GM12873 (cell line): ENCODE measurements around the gene UGT1A6.

Source experiments
- TF ChIP-seq, protein P1 (sequence below): IDR thresholded peaks from 2 replicates; pipeline ENCODE4 v1.5.1; 2012; ENCODE audit warnings: low read depth, mild to moderate bottlenecking, moderate library complexity, low read length, control low read depth; ENCODE audit not compliant: insufficient read depth; ENCODE audit errors: missing control alignments

UGT1A6 gene

DNA sequence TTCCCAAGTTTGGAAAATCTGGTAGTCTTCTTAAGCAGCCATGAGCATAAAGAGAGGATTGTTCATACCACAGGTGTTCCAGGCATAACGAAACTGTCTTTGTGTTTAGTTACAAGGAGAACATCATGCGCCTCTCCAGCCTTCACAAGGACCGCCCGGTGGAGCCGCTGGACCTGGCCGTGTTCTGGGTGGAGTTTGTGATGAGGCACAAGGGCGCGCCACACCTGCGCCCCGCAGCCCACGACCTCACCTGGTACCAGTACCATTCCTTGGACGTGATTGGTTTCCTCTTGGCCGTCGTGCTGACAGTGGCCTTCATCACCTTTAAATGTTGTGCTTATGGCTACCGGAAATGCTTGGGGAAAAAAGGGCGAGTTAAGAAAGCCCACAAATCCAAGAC lies 79.5 kb downstream of the UGT1A6 start:
- TF ChIP-seq, protein P1, sequence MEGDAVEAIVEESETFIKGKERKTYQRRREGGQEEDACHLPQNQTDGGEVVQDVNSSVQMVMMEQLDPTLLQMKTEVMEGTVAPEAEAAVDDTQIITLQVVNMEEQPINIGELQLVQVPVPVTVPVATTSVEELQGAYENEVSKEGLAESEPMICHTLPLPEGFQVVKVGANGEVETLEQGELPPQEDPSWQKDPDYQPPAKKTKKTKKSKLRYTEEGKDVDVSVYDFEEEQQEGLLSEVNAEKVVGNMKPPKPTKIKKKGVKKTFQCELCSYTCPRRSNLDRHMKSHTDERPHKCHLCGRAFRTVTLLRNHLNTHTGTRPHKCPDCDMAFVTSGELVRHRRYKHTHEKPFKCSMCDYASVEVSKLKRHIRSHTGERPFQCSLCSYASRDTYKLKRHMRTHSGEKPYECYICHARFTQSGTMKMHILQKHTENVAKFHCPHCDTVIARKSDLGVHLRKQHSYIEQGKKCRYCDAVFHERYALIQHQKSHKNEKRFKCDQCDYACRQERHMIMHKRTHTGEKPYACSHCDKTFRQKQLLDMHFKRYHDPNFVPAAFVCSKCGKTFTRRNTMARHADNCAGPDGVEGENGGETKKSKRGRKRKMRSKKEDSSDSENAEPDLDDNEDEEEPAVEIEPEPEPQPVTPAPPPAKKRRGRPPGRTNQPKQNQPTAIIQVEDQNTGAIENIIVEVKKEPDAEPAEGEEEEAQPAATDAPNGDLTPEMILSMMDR, result no peak

DNA sequence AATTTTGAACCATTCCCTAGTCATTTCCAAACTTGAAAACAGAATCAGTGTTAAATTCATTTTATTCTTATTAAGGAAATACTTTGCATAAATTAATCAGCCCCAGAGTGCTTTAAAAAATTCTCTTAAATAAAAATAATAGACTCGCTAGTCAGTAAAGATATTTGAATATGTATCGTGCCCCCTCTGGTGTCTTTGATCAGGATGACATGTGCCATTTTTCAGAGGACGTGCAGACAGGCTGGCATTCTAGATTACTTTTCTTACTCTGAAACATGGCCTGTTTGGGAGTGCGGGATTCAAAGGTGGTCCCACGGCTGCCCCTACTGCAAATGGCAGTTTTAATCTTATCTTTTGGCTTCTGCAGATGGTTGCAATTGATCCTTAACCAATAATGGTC lies 79.9 kb downstream of the UGT1A6 start:
- TF ChIP-seq, protein P1, result no peak

DNA sequence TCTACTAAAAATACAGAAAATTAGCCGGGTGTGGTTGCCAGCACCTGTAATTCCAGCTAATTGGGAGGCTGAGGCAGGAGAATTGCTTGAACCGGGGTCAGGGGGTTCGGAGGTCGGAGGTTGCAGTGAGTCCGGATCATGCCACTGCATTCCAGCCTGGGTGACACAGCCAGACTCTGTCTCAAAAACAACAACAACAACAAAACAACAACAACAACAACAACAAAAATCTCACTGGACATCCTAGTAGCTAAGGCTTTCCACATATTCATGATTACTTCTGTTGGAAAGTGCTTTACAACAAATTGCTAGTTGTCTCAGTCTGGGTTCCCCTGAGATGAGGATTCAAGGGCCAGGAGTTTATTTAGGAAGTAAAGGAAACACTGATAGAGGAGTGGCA lies 81.2 kb downstream of the UGT1A6 start:
- TF ChIP-seq, protein P1, result no peak

DNA sequence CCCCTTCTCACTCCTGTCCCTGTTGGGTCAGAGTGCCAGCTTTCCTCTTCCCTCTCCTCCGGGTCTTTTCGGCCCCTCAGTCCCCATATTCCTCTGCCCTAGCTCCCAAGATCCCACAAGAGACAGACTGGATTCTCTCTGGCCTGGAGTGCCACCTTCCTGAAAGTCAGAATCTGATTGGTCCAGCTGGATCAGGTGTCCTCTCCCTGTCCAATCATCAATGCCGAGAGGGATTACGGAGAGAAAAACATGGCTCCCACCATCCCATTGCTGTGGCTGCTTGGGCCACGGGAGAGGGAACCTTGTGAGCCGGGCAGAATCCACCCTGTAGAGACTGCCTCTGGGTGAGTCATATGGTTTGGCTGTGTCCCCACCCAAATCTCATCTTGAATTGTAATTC lies 82.7 kb downstream of the UGT1A6 start:
- TF ChIP-seq, protein P1, result no peak

DNA sequence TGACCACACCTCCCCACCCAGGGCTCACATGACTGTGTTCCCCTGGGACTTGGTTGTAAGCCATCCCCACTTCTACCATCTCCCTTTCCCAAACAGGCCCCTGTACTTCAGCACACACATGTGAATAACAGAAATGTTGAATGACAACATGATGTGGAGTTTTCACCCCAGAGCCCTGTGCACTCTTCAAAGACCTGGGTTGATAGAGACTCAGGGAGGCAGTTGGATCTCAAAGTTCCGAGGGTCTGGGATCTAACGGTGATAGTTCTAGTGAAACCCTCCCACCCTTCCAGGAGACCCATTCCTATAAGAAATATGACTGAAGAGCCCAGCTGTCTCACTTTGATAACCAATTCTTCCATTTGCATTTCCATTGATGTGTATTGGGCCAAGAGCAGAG lies 85.3 kb downstream of the UGT1A6 start, which contains the start of gene MROH2A:
MROH2A (plus strand) TSS at position 301 of the 400 bp plus-strand sequence. CDS start 1,029 bp downstream, outside the sequence.
- TF ChIP-seq, protein P1, result no peak

- TF ChIP-seq, protein P1, result no peak
These were observed 87.0 kb downstream of the UGT1A6 start for GRCh38 chr2:233779722-233780121.

DNA sequence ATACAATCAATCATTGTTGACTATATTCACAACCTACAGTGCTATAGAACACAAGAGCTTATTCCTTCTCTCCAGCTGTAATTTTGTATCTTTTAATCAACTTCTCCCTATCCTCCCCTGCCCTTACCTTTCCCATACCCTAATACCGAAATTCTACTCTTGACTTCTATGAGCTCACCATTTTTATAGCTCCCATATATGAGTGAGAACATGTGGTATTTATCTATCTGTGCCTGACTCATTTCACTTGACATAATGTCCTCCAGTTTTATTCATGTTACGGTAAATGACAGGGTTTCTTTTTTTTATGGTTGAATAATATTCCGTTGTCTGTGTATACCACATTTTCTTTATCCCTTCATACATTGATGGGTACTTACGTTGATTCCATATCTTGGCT lies 88.1 kb downstream of the UGT1A6 start:
- TF ChIP-seq, protein P1, result no peak

DNA sequence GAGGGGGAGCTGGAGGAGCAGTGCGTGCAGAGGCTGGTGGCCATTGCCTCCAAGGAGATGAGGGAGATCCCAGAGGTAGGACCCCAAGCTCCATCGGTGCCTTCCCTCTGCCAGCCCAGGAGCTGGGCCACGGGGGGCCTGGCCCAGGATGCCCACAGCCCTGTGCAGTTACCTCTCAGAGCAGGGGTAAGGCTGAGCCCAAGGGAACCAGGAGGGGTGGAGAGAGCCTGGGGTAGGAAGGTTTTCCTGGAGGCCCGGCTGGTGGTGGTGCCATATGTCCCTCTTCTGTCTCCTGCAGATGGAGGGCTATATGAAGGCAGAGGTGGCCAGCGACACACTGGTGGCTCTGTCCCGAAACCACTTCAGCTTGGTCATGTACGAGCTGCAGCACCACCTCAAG lies 96.9 kb downstream of the UGT1A6 start:
- TF ChIP-seq, protein P1, result no peak
